HepG2 (cell line): ENCODE measurements around the gene KIF23.

ENCODE experiments used
- RBM39 ChIP-seq: fragments of 200-400 bp; formaldehyde crosslinking; IDR thresholded peaks from one replicate; pipeline ENCODE4 v1.6.1; 2018; ENCODE audit warnings: antibody characterized with exemption, mild to moderate bottlenecking, low read depth, low read length; ENCODE audit not compliant: poor library complexity, severe bottlenecking
- REST ChIP-seq, 2 experiments: IDR thresholded peaks; 2 replicates each; pipeline ENCODE4 v1.6.1; 2011 to 2012; ENCODE audit warnings: low read length in 2 of 2, borderline replicate concordance in 1 of 2, low read depth in 1 of 2, mild to moderate bottlenecking in 1 of 2, moderate library complexity in 1 of 2

- TF ChIP-seq RBM39 (peak; percentile 78), REST (IDR thresholded peaks at IDR 0.05; ENCODE audit: borderline replicate concordance in 1 of 2, low read depth in 1 of 2, low read length in 2 of 2) (no peak)
These were observed 585 bp downstream of the KIF23 start for GRCh38 chr15:69414701-69415167.
